ENCODE measurements around the gene RDH12. TPM values are rescaled to one million over a fixed set of nuclear protein-coding genes. Genes with fewer than 3 reads are reported as not detected.
"Not testable (repeated sequence)": the region's sequence is repeated elsewhere in the genome, so short reads cannot be mapped to it uniquely, and the experiment has no call there.

RDH12 gene
- polyA plus RNA-seq (2013, experiment 1 of 2; ENCODE audit: insufficient read length) = not detected
- polyA plus RNA-seq (2013, experiment 2 of 2; ENCODE audit: insufficient read length) = not detected

DNA sequence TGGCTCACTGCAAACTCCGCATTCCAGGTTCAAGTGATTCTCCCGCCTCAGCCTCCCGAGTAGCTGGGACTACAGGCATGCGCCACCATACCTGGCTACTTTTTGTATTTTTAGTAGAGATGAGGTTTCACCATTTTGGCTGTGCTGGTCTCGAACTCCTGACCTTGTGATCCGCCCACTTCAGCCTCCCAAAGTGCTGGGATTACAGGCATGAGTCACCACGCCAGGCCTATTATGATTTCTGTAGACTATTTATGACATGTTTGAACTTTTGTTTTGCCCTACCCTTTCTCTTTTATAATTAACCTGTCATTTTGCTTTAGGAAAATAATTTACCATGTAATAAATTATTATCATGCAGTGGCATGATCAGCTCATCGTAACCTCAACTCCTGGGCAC, at the start of gene RDH12:
TSS of gene RDH12 (plus strand) at position 395 of the 400 bp plus-strand sequence. CDS start 20,757 bp downstream, outside the sequence.
- not testable (repeated sequence) for DNase-seq

DNA sequence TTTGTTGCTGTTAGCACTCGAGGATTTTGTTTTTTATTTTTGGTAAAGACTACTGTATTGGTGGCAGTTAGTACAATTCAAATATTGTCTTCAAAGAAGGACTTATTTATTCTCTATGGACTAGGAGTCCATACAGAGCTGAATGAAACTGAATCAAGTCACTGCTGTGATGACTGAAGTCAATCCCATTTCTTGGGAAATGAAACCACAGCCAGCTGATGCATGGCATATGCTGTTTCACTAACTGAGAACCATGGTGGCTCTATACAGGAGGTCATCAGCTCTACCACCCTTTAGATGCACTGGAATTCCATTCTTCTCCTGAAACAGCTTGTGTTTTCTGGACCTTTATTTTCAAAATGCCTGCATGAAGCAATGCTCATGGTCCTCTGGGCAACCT, 49.5 kb upstream of the RDH12 start:
- DNase-seq = no peak

DNA sequence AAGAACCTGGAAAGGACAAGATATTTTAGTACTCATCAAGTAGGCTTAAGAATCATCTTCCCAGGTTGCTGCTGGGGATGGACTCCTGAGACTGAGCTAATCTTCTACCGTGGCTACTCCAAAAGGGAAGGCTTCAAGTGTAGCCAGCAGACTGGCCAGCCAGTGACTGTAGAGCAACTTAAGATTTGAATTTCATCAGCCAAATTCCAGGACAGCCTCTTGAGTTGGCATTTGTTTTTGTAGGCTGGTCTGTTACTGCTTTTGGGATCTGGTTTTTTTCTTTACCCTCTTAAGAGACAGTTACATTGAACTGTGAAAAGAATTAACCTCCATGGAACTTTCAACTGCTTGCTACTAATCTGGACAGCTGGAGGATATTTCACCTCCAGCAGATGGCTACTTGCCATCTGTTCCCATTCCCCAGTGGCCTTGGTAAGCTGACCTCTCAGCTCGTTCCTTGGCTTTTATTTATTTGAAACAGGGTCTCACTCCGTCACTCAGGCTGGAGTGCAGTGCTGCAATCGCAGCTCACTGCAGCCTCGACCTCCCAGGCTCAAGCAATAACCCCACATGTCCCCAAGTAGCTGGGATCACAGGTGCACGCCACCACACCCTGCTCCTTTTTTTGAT, 47.9 kb upstream of the RDH12 start:
- DNase-seq = peak; percentile 69

- DNase-seq = no peak
Measured at GRCh38 chr14:67663633-67664032, 38.1 kb upstream of the RDH12 start.

- peak; percentile 65 for DNase-seq
Measured at GRCh38 chr14:67665868-67666267, 35.8 kb upstream of the RDH12 start.

DNA sequence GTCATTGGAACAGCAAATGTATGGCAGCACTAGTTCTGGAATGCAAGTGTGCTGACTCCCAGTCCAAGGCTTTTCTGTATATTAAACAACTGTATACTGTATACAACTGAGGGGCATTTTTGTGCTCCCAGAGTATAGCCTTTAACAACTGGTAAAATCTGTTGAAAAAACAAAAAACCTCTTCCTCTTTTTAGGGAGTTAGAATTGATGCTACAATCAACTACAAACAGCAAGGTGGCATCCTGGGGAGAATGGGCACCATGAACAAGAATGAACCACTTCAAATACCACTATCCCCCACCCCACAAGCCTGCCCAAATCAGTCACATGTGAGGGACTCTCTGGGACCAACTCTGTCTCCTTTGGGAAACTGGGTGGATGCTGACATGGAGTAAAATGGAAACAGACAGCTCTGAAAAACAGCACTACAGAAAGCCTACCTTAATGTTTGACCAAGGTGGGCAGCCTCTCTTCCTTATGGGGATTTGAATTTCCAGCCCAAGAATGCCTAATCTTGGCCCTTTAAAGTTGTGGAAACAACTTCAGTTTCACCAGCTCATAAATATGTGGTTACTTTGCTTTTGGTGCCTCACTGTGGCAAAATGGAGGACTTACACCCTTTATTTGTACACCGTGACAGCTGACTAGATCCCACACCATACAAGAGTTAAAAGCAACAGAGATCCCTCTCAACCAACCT, 34.8 kb upstream of the RDH12 start:
- peak; percentile 61 for DNase-seq

DNA sequence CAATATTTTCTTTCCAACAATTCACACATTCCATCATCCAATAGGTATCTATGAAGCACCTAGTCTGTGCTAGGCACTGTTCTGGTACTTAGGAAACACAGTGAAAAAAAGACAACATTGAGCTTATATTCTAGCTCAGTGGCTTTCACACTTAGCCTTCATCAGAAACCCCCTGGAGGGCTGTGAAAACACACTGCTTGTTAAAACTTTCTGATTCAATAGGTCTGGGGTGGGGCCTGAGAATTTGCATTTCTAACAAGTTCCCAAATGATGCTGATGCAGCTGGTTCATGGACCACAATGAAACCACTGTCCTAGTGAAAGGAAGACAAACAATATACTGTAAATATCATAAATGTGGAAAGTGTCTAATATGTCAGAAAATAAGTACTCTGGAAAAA, 33.1 kb upstream of the RDH12 start:
- DNase-seq = no peak

- DNase-seq = no peak
Measured at GRCh38 chr14:67673451-67673850, 28.2 kb upstream of the RDH12 start.

DNA sequence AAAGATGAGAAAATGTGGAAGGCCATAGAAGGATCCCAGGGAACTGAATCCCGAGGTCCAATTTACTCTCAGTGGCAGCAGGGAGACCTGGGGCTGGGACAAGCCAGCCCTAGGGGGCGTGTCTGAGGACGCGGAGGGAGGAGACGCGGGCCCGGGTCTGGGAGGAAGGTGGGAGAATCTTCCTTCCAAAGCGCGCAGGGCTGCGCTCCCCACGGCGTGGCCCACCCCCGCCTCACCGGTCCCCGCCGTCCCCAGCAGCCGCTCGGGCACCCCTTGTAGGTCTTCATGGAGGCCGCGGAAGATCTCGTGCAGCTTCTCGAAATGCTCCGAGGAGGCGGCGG, 27.6 kb upstream of the RDH12 start:
- peak; percentile 40 for DNase-seq

DNA sequence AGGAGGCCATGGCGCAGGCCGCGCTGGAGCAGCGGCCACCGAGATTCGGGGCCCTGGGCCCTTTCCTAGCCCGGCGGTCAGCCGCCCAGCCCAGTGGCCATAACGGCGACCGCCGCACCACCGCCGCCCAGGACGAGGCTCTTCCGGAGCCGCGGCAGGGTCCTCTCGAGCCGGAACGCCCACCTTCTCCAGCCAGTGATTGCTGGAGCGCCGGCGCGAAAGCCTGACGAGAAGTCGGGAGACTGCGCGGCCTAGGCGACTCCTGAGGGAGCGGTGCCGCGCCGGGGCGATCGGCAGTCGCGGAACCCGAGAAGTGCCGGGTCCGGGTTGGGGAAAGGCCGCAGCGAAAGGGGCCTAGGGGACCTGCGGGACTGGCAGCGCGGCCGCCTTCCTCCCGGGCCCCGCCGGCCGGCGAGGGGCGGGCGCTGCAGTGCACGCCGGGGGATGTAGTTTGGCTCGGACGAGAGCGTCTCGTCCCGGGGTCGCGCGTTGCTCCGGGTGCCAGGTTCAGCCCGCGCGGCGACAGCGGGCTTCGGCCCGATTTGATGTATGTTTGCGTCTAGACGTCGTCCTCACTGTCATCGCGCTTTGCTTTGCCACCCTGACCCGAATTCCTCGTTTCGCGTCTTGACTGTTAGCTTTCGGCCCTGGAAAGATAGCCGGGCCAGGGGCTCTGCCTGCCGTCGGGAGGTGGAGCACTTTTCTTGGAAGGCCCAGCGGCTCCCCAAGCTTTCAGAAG, 27.0 kb upstream of the RDH12 start, which contains the start of gene VTI1B:
TSS of gene VTI1B (minus strand) at position 153 of the 739 bp plus-strand sequence. CDS start at position 10, 143 bp downstream.
- DNase-seq = peak; percentile 73

DNA sequence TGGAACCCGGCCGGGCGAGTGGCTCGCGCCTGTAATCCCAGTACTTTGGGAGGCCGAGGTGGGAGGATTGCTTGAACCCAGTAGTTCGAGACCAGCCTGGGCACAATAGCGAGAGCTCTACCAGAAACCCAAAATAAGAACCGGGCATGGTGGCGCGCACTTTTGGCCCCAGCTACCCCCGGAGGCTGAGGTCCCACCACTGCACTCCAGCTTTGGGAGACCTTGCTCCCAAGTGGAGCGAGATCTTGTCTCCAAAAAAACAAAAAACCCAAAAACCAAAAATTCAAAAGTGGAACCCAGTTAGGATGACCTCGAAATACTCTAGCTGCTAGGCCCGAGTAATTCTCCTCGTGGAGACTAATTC, 26.5 kb upstream of the RDH12 start:
- no peak for DNase-seq

- no peak for DNase-seq
Measured at GRCh38 chr14:67679006-67679405, 22.7 kb upstream of the RDH12 start.

DNA sequence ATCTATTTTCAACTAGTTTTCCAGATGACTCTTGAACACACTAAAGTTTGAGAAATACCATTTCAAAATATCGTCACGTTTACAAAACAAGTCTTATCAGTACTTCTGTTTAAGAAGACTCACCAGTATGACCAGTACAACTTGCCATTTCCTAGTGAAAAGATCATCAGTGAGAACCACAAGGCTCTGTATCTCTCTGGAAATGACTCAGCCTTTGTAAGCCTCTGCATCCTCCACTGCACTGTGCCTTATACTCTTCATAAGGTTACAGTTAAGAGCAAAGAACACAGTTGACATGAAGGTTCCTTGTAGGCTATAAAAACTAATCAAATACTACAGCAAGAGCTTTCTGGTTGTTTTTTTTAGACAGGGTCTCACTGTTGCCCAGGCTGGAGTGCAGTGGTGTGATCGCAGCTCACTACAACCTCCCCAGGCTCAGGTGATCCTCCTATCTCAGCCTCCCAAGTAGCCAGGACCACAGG, 21.5 kb upstream of the RDH12 start:
- no peak for DNase-seq

DNA sequence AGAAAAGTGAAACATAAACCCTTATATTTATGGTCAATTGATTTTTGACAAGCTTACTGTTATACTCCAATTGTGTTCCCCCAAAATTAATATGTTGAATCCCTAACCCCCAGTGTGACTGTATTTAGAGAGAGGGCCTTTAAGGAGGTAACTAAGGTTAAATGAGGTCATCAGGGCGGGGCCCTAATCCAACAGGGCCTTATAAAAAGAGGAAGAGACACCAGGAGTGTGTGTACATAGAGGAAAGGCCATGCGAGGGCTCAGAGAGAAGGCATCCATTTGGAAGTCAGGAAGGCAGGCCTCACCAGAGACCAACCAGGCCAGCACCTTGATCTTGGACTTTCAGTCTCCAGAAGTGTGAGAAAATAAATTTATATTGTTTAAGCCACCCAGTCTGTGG, 20.7 kb upstream of the RDH12 start:
- no peak for DNase-seq

DNA sequence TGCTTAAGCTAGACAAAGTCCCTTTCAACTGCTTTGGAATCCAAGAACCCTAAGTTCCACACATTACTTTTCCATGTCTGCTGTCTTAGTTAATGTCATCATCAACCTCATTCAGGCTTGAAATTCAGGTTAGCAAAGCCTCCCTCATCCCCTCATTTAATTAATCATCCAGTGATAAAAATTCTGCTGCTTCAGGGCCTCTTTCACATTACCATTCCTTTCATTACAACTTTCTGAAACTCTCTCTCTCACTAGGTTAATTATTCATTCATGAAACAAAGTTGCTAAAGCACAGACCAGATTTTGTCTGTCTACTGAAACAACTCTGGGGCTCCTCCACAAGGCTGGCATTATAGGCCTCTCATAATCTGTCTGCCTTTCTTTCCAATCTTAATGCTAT, 17.8 kb upstream of the RDH12 start:
- no peak for DNase-seq

GRCh38 chr14:67690011-67690410, 11.7 kb upstream of the RDH12 start:
- DNase-seq = no peak

DNA sequence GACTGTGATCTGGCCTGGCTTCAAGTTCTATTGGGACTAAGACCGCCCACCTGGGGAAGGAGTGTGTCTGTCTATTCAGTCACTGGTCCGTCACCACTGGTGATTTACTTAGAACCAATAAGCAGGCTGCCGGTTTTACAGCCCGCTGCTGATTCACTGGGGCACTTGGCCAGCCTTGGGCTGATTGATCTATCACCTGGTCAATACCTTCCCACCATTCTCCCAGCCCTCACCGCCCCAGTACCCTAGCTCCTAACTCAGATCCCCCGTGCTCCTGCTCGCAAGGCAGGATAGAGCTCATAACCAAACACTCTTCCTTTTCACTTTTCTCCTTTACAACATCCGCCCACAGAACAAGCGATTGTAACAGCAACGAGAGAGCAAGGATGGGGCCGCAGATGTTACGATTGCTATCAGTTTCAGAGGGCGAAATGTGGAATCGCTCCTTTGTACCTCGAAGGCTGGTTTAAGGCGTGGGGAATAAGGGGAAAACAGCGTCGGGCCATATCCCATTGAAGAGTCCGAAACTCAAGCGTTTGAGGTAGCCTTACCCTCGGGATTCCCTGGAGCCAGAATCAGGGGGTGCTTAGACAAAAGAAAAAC, 6.8 kb upstream of the RDH12 start:
- DNase-seq = peak; percentile 86

- peak; percentile 92 for DNase-seq
Measured at GRCh38 chr14:67695394-67695949, 6.2 kb upstream of the RDH12 start, which contains the start of gene RDH11. Gene RDH11 (minus strand): TSS chr14:67695764. CDS start chr14:67695703, 61 bp downstream.

DNA sequence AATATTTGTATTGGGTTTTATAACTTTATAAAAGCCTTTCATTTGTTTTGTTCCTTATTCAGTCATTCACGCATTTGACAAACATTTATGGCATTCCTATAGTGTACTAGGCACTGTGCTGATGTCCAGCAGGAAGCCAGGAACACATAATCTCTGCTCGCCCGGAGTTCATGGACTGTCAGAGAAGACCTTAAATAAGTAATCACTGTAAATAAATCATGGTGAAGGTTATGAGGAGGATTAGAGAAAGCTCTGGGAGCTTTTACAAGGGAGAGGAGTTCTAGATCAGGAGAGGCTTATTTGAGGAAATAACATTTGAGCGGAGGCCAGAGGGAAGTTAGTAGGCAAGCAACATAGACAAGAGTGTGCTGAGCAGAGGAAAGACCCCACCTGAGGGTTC, 4.7 kb upstream of the RDH12 start:
- DNase-seq = no peak

- DNase-seq = no peak
Measured at GRCh38 chr14:67698179-67698578, 3.5 kb upstream of the RDH12 start.

- no peak for DNase-seq
Measured at GRCh38 chr14:67703997-67704396, 2.3 kb downstream of the RDH12 start.

- peak; percentile 41 for DNase-seq
Measured at GRCh38 chr14:67704484-67705089, 2.9 kb downstream of the RDH12 start.
